Measurements from ENCODE around the gene SPATA2L.

SPATA2L gene

GRCh38 chr16:89653656-89654295, 47.7 kb downstream of the SPATA2L start:
- no peak for DNase-seq

GRCh38 chr16:89651584-89651983, 49.9 kb downstream of the SPATA2L start:
- no peak for DNase-seq

GRCh38 chr16:89646906-89647305, 54.6 kb downstream of the SPATA2L start:
- no peak for DNase-seq
